ENCODE data around the gene CSKMT. TPM values are rescaled to one million over a fixed set of nuclear protein-coding genes. Genes with fewer than 3 reads are reported as not detected.

The CSKMT gene
- total and polyA plus RNA-seq, 8 donors, result 4.0 to 25.4 (median 7.7) TPM

- intact Hi-C loops (cut with DNase I), result no loop called here
- H3K4me3 ChIP-seq, result peak overlapping the region in 2 of 4 donors; percentile 94 to 97
- 64 to 72% methylated on average over 15 of the region's 15 CpGs for WGBS, 2 donors
- ATAC-seq, result no peak
- H3K9me3 ChIP-seq, result no peaks in the 10 kb centered on the region
- H3K27ac ChIP-seq, result no peak overlapping the region
- H3K4me1 ChIP-seq, result peaks cover 9 to 21% (median 20%) of the 10 kb centered on the region in 3 donors
- DNase-seq, result no peak
- FAIRE-seq, result no peak
- no peaks in the 10 kb centered on the region for H3K27me3 ChIP-seq
- peaks cover 0 to 4% (median 0%) of the 10 kb centered on the region in 3 donors for H3K36me3 ChIP-seq
- TF ChIP-seq CTCF (IDR thresholded peaks at IDR 0.05), result no peak
Observed at GRCh38 chr11:62677714-62678113, 12.6 kb downstream of the CSKMT start.

- peaks cover 0 to 4% (median 0%) of the 10 kb centered on the region in 3 donors for H3K36me3 ChIP-seq
- FAIRE-seq (no peak), ATAC-seq (peak in 1 of 4 donors; percentile 5), DNase-seq (no peak)
- peaks cover 2 to 14% (median 13%) of the 10 kb centered on the region in 3 donors for H3K4me1 ChIP-seq
- no peaks in the 10 kb centered on the region for H3K27me3 ChIP-seq
- intact Hi-C loops (cut with DNase I), result no loop called here
- TF ChIP-seq CTCF (IDR thresholded peaks at IDR 0.05), result no peak
- H3K4me3 ChIP-seq, result peak overlapping the region; percentile 68 to 98 (median 96)
- WGBS, 2 donors, result 1% methylated on average over 16 of the region's 16 CpGs
- peak overlapping the region; percentile 40 to 87 (median 74) for H3K27ac ChIP-seq
- no peaks in the 10 kb centered on the region for H3K9me3 ChIP-seq
Observed at GRCh38 chr11:62678433-62678769, 13.3 kb downstream of the CSKMT start.

GRCh38 chr11:62678770-62679696, 13.9 kb downstream of the CSKMT start, which contains the start of gene UBXN1:
TSS of gene UBXN1 (minus strand) at chr11:62679073. CDS start at chr11:62678923, 150 bp downstream.
- no peak for FAIRE-seq
- Histone ChIP-seq H3K27me3 (no peaks in the 10 kb centered on the region), H3K4me1 (peaks cover 0 to 13% (median 12%) of the 10 kb centered on the region in 3 donors), H3K4me3 (peak within 1 kb of the TSS; percentile 68 to 98 (median 96)), H3K36me3 (peaks cover 0 to 4% (median 0%) of the 10 kb centered on the region in 3 donors), H3K9me3 (no peaks in the 10 kb centered on the region), H3K27ac (peak within 1 kb of the TSS; percentile 40 to 87 (median 74))
- WGBS, 2 donors, result 5 to 7% methylated on average over 55 of the region's 55 CpGs
- ATAC-seq, result peak; percentile 86 to 92 (median 90)
- DNase-seq, result peak; percentile 79 to 91 (median 84)
- intact Hi-C loops (cut with DNase I), result no loop called here
- no peak for TF ChIP-seq CTCF (IDR thresholded peaks at IDR 0.05)

- Histone ChIP-seq H3K27me3 (no peaks in the 10 kb centered on the region), H3K4me3 (no peak overlapping the region), H3K27ac (no peak overlapping the region), H3K4me1 (peaks cover 0 to 13% (median 12%) of the 10 kb centered on the region in 3 donors), H3K9me3 (no peaks in the 10 kb centered on the region), H3K36me3 (peaks cover 0 to 4% (median 0%) of the 10 kb centered on the region in 3 donors)
- intact Hi-C loops (cut with DNase I), result no loop called here
- TF ChIP-seq CTCF (IDR thresholded peaks at IDR 0.05), result peak in 3 of 4 donors; percentile 9 to 35 (median 17)
- 26 to 33% methylated on average over 4 of the region's 4 CpGs for WGBS, 2 donors
- ATAC-seq (peak; percentile 46 to 85 (median 80)), DNase-seq (peak in 2 of 6 donors; percentile 49 to 50), FAIRE-seq (no peak)
Observed at GRCh38 chr11:62680825-62681240, 15.7 kb downstream of the CSKMT start.

All from pancreas (tissue), 10 donors.